Muscle of arm (tissue), 12 donors: ENCODE results near the gene SIRT4. TPM values are rescaled to one million over a fixed set of nuclear protein-coding genes. Genes with fewer than 3 reads are reported as not detected.
"Not testable (repeated sequence)": the region's sequence is repeated elsewhere in the genome, so short reads cannot be mapped to it uniquely, and the experiment has no call there.

ENCODE experiments used
- DNase-seq: peaks from one replicate; pipeline ENCODE4 v3.0.0-alpha.2; 2013
- polyA plus RNA-seq, 12 donors: library from polyadenylated mRNA; unstranded; fragments of 120-200 nt; gene quantifications; one replicate each; pipeline ENCODE4 v1.2.1, GENCODE V29; 2013; ENCODE audit not compliant: insufficient read length in 12 of 12

Gene SIRT4
- polyA plus RNA-seq, 12 donors, result 2.0 to 6.6 (median 4.3) TPM; not detected in 2

GRCh38 chr12:120332523-120332922 is 30.4 kb downstream of the SIRT4 start:
- no peak for DNase-seq

- DNase-seq, result not testable (repeated sequence)
These were observed 33.3 kb downstream of the SIRT4 start for GRCh38 chr12:120335447-120335846.

- DNase-seq, result not testable (repeated sequence)
These were observed 34.3 kb downstream of the SIRT4 start for GRCh38 chr12:120336392-120336791.

DNA sequence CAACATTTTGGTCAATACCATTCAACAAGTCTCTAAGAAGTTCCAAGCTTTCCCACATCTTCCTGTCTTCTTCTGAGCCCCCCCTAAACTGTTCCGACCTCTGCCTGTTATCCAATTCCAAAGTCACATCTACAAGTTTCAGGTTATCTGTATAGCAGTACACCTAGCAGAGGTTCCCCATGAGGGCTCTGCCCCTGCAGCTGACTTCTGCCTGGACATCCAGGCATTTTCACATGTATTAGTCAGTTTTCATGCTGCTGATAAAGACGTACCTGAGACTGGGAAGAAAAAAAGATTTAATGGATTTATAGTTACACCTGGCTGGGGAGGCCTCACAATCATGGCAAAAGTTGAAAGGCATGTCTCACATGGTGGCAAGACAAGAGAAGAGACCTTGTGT is 35.6 kb downstream of the SIRT4 start:
- DNase-seq, result no peak

GRCh38 chr12:120339256-120339655 is 37.1 kb downstream of the SIRT4 start:
- no peak for DNase-seq

DNA sequence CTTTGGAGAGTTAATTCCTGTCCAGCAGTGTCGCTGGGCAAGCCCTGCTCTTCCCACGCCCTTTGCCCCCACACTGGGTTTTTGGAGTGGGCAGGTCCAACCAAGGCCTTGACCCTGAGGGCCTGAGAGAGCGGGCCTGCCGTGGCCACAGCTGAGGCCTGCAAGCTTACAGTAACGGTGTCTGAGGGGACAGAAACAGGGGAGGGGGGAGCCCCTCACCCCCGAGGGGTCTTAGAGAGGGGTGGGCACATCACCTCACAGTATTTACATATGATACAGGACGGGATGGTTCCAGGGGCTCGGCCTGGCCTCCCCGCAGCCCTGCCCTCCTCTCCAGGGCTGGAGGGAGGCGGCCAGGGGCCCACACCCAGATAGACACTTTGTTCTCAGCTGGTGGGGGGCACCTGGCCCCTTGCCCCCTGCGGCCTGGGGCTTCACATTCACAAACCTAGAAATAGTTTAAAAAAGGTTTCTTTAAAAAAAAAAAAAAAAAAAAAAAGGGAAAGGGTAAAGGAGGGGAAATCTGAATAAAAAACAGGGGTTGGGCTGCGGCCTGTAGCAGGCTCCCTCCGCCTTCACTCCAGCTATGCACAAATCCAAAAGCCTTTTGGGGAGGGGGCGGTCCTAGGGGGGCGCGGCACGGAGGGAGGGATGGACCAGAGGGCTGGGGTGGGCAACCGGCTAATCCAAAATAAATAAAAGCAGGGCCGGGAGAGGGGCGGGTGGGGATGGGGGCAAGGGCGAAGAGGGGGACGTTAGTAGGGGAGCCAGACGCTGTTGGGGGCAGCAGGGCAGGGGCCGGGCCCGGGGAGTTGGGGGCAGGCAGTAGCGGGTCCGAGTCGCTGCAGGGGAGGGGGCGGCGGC is 40.3 kb downstream of the SIRT4 start:
- no peak for DNase-seq

- DNase-seq, result no peak
These were observed 41.0 kb downstream of the SIRT4 start for GRCh38 chr12:120343039-120343537.

DNA sequence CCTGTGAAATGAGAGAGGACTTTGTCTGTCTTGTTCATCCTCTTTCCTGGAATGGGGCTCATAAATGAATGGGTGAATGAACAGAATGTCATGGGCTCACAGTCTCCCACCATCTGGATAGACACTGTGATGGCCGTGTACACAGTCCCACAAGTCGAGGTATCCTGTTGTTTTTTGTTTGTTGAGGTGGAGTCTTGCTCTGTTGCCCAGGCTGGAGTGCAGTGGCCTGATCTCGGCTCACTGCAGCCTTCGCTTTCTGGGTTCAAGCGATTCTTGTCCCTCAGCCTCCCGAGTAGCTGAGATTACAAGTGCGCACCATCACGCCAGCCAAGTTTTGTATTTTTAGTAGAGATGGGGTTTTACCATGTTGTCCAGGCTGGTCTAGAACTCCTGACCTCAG is 41.6 kb downstream of the SIRT4 start:
- DNase-seq, result no peak

DNA sequence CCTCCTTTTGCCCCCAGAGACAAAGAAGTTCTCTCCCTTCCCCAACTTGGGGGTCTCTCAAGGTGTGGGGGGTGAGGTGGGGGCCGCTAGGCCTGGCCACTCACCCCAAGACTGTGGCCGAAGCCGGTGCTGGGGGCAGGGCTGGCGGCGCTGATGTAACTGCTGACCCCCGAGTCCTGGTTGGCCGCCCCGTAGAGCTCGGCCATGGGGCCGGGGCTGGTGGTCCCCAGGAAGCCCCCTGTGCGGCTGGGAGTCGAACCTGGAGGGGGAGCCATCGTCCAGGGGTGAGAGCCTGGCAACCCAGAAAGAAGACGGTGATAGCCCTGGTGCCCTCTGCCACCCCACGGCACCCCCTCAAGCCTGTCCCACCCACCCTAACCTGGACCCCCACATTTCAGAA is 43.9 kb downstream of the SIRT4 start:
- no peak for DNase-seq

DNA sequence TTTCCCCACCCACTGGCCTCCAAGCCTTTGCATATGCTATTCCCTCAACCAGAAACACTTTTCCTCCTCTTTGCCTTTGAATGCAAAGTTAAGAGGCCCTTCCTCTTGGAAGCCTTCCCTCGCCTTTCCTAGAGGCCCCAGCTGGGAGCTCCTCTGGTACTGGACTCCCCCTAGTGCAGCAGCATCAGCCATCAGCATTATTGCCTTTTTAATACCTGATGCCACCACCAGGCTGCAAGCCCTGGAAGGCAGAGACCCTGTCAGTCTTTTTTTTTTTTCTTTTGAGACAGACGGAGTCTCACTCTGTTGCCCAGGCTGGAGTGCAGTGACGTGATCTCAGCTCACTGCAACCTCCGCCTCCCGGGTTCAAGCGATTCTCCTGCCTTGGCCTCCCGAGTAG is 44.6 kb downstream of the SIRT4 start:
- no peak for DNase-seq

- DNase-seq, result no peak
These were observed 45.6 kb downstream of the SIRT4 start for GRCh38 chr12:120347766-120348165.

GRCh38 chr12:120350576-120351350 is 48.6 kb downstream of the SIRT4 start:
- no peak for DNase-seq

- DNase-seq, result no peak
These were observed 50.0 kb downstream of the SIRT4 start for GRCh38 chr12:120352117-120352516.

DNA sequence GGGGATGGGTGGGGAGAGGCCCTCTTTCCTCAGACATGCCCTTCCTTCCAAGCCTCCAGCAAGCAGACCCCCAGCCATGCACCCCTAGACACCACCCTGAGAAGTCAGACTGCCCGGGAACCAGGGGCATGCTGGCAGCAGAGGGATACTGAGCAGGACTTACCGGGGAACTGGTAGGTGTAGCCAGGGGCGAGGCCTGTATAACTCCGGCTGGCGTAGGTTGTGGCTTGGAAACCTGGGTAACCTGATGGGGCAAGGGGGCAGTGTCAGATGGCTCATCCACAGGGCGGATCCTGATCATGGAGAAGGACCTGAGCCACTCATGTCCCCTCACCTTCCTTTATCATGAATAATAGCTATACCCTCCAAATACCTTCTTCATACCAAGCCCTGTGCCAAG is 51.0 kb downstream of the SIRT4 start:
- DNase-seq, result no peak

DNA sequence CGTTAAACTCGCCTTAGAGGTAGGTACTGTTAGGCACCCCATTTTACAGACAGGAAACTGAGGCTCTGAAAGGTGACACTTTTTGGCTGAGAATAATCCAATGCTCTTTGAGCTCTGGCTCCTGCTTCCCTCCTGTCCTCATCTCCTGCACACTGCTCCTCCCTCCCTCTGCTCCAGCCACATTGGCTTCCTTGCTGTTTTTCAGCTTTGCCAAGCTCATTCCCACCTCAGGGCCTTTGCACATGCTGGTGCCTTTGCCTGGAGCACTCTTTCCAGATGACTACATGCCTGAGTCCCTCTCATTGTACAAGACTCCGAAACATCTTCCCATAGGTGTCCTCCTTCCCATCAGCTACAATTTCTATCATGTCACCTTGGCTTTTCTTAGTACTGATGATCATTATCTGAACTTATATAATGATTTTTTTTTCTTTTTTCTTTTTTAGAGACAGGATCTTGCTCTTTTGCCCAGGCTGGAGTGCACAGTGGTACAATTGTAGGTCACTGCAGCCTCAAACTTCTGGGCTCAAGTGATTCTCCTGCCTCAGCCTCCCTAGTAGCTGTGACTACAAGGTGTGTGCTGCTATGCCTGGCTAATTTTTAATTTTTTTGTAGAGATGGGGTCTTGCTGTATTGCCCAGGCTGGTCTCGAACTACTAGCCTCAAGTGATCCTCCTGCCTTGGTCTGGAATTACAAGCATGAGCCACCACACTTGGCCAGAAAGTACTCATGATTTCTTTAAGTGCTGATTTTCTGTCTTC is 51.6 kb downstream of the SIRT4 start:
- DNase-seq, result no peak

DNA sequence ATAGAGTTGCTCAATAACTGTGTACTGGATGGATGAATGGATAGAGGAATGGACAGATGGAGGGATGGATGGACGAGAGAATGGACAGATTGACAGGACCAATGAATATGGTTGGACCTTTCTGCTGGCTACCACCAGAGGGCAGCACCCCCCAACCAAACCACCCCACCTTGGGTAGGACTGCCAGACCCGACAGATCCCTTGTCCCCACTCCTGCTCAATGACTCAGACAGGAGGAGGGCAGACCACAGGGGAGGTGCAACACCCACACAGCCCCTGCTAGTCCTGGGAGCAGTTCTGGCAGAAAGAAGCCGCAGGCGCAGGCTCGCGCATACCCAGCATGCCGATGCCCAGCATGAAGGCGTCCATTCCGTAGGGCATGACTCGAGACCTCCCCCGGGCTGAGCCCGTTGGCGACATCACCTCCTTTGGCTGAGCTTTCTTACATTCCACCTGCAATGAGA is 54.5 kb downstream of the SIRT4 start:
- peak; percentile 70 for DNase-seq

DNA sequence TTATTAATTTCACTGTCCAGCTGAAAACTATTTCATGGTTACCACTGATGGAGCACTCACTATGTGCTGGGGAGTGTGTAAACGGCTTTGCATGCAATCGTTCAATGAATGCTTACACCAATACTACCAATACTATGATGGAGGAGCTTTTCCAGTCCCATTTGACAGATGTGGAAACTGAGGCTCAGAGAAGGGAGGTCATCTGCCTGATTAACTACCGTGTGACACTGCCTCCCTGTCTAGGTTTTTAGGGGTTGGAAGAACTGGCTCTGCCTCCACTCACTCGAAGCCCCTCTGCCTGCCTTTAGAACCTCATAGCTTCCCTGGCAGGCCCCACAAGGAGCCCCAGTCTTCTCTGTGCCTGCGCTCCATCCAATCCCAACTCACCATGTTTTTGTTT is 55.0 kb downstream of the SIRT4 start:
- no peak for DNase-seq

DNA sequence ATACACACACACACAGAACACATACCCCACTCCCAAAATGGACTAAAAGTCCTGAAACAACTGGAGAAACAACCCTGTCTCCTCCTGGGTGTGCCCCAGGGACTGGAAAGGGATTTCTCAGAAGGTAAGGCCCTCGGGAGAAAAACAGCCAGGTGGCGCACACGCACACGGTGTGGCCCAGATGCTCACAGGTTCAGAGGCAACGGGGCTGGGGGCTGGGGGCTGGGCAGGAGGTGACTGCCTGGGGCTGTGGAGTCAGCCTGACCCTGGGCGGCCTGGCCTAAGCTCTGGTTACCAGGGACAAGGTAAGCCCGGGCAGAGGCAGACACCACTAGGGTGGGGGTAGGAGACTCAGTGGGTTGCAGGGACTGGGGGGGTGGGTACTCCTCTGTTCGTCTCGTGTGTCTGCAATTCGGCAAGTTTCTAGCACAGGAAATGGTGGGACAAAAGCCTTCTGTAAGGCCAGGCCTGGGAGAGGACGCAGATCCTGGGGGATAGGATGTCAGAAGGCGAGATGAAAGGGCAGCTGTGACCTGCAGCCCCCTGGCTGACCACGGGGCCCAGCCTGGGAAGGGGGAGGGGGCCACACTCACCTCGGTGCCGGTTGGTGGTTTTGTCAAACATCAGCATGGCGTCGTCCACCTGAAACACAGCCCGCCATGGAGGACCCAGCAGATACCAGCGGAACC is 56.4 kb downstream of the SIRT4 start:
- DNase-seq, result no peak

DNA sequence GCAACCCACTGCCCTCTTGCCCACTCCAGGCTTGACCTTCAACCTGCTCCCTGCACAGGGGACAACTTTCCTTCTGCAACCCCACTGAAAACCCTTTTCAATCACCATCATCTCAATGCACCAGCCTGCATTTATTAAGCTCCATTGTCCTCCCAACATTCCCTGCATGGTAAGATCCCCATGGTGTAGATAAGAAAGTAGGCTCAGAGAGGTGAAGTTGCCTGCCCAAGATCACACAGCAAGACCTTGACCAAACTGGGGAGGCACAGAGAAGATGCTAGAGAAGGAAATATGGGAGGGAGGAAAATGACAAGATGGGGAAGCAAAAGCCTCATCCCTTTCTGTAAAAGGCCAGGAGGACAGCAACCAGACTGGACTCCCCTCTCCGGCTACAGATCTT is 57.0 kb downstream of the SIRT4 start:
- no peak for DNase-seq

DNA sequence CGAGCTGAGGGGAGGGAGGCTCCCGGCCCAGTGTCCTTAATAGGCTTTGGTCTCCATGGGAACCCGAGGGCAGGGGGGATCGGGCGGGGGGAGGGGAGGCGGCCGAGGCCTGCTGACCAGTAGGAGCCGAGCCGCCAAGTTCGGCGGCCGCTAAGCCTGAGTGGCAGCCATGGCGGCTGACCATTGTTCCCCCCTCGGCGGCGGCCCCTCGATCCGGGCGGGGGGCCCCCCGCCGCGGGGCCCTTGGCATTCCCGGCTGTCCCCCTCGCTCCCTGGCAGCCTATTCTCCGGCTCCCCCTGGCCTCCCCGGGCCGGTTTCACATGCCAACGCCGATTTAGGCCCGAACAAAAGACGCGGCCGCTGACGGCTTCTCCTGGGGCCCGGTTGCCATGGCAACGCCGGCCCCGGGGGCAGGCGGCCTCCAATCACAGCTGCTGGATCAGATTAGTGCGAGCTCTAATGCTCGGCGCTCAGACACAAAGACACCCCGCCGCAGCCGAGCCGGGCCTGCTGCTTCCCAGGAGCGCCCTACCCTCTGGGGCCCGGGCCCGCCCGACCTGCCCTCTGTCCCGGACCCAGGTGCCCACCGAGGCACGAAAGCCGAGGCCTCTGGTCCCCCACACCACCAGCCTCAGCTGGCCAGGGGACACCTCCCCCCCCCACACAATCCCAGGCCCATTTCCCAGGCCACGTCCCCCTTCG is 59.5 kb downstream of the SIRT4 start:
- DNase-seq, result peak; percentile 74
